ENCODE results near the gene IL1RAPL1. TPM values are rescaled to one million over a fixed set of nuclear protein-coding genes. Genes with fewer than 3 reads are reported as not detected.

The IL1RAPL1 gene
- total RNA-seq, 4 donors from 2014 or later, result 0.16 to 0.46 TPM; not detected in 2

DNA sequence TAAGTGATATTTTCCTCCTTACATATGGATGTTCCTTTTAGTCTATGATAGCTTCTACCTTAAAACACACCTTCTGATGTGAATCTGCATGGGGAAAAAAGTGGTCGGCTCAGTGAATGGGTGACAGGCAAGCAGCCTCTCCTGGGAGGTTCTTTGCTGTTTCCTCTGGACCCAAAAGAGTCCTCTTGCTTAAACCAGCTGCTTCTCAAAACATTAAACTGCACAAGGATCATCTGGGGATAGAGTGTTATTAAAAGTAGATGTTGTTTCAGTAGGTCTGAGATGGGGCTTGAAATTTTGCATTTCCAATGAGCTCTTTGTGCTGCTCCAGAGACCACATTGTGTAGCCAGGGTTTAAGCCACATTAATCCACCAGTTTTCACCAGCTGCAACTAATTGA lies 452.9 kb downstream of the IL1RAPL1 start:
- Histone ChIP-seq H3K9me3 (no peaks in the 10 kb centered on the region), H3K27me3 (no peaks in the 10 kb centered on the region), H3K4me1 (no peaks in the 10 kb centered on the region), H3K27ac (no peak overlapping the region), H3K36me3 (no peaks in the 10 kb centered on the region), H3K4me3 (no peak overlapping the region)
- in situ Hi-C loops (cut with MboI; ENCODE audit: low sequenced_read_pairs in 4 of 4), result no loop called here
- intact Hi-C loops (cut with DNase I; ENCODE audit: low total_unique reads), result no loop called here
- DNase-seq (no peak), ATAC-seq (no peak)
- no peak for TF ChIP-seq POLR2A (IDR thresholded peaks at IDR 0.05)
- TF ChIP-seq, protein P1, sequence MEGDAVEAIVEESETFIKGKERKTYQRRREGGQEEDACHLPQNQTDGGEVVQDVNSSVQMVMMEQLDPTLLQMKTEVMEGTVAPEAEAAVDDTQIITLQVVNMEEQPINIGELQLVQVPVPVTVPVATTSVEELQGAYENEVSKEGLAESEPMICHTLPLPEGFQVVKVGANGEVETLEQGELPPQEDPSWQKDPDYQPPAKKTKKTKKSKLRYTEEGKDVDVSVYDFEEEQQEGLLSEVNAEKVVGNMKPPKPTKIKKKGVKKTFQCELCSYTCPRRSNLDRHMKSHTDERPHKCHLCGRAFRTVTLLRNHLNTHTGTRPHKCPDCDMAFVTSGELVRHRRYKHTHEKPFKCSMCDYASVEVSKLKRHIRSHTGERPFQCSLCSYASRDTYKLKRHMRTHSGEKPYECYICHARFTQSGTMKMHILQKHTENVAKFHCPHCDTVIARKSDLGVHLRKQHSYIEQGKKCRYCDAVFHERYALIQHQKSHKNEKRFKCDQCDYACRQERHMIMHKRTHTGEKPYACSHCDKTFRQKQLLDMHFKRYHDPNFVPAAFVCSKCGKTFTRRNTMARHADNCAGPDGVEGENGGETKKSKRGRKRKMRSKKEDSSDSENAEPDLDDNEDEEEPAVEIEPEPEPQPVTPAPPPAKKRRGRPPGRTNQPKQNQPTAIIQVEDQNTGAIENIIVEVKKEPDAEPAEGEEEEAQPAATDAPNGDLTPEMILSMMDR (IDR thresholded peaks at IDR 0.05 in 4 of 5, conservative IDR thresholded peaks at IDR 0.05 in 1 of 5), result no peak

DNA sequence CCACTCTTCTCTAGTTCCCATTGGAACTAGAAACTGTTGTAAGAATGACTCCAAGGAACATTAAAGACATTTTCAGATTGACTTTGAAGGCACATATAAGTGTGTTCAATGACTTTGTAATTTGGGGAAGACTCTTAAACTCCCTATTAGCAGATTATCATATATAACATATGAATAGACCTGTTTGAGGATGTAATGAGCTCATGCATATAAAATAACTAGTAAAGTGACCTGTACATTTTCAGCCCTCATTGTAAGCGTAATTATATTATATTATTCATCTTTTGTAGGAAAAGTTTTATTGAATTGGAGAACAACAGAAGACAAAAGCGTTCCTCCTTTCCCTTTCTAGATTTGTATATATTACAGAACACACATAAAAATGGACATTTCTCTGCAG lies 455.1 kb downstream of the IL1RAPL1 start:
- Histone ChIP-seq H3K36me3 (no peaks in the 10 kb centered on the region), H3K4me3 (no peak overlapping the region), H3K27me3 (no peaks in the 10 kb centered on the region), H3K4me1 (no peaks in the 10 kb centered on the region), H3K27ac (no peak overlapping the region), H3K9me3 (no peaks in the 10 kb centered on the region)
- intact Hi-C loops (cut with DNase I; ENCODE audit: low total_unique reads), result no loop called here
- no peak for DNase-seq
- in situ Hi-C loops (cut with MboI; ENCODE audit: low sequenced_read_pairs in 4 of 4), result no loop called here
- ATAC-seq, result no peak
- TF ChIP-seq POLR2A (IDR thresholded peaks at IDR 0.05), result no peak
- TF ChIP-seq, protein P1 (IDR thresholded peaks at IDR 0.05 in 4 of 5, conservative IDR thresholded peaks at IDR 0.05 in 1 of 5), result no peak

DNA sequence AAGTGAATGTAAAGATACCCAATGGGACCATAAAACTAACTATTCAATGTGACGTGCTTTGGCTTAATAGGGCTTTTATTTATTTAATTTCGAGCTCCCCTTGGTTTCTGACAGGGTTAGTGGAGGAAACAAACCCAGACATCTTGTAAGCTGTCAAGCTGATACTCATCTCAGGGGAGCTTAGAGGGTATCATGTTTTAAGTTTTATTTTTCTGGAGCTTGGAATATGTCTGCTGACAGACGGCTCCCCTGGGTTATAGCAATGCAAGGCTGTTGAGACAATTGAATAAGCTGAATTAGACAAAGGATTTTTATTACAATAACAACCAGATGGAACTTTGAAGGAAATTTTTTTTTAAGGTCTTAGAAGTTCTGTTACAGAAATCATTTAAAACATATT lies 456.5 kb downstream of the IL1RAPL1 start:
- H3K27ac ChIP-seq, result no peak overlapping the region
- no peak for TF ChIP-seq POLR2A (IDR thresholded peaks at IDR 0.05)
- TF ChIP-seq, protein P1 (IDR thresholded peaks at IDR 0.05 in 4 of 5, conservative IDR thresholded peaks at IDR 0.05 in 1 of 5), result no peak
- no peaks in the 10 kb centered on the region for H3K4me1 ChIP-seq
- DNase-seq, result no peak
- H3K9me3 ChIP-seq, result no peaks in the 10 kb centered on the region
- no peak for ATAC-seq
- no peaks in the 10 kb centered on the region for H3K36me3 ChIP-seq
- no peaks in the 10 kb centered on the region for H3K27me3 ChIP-seq
- intact Hi-C loops (cut with DNase I; ENCODE audit: low total_unique reads) (no loop called here), in situ Hi-C loops (cut with MboI; ENCODE audit: low sequenced_read_pairs in 4 of 4) (no loop called here)
- no peak overlapping the region for H3K4me3 ChIP-seq

DNA sequence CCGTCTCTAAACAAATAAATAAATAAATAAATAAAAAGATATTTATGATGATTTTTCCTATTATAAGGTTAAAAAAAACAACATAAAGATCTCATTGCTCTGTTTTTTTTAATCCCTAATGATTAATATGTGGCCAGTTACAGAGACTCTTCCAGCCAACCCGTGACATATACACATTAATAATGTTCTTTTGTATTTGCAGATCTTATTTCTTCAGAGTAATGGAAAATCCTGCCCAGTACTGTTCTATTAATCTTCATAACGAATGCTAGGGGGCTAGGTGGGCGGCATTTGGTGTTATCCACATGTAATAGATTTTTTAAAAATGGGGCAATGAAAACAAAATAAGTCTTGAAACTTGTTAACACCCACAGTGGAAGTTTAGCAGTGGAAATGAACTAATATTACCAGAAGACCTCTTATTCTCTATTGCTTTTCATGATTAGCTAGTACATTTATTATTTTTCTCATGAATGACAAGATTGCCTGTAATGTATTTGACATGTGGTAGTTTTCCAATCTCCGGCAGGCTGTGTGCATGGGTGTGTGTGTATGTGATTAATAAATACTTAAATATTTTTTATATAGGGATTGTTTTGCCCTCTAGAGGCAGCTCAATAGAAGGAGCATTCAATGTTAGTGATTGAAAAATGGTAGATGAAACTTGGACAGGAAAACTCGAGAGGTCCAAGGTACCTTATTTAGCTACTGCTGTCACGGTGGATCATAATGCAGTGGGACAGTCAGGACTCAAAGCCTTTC lies 457.4 kb downstream of the IL1RAPL1 start:
- Histone ChIP-seq H3K27me3 (no peaks in the 10 kb centered on the region), H3K4me1 (no peaks in the 10 kb centered on the region), H3K4me3 (no peak overlapping the region), H3K36me3 (no peaks in the 10 kb centered on the region), H3K27ac (no peak overlapping the region), H3K9me3 (no peaks in the 10 kb centered on the region)
- intact Hi-C loops (cut with DNase I; ENCODE audit: low total_unique reads), result no loop called here
- in situ Hi-C loops (cut with MboI; ENCODE audit: low sequenced_read_pairs in 4 of 4), result no loop called here
- ATAC-seq (no peak), DNase-seq (no peak)
- no peak for TF ChIP-seq POLR2A (IDR thresholded peaks at IDR 0.05)
- TF ChIP-seq, protein P1 (IDR thresholded peaks at IDR 0.05 in 4 of 5, conservative IDR thresholded peaks at IDR 0.05 in 1 of 5), result no peak

DNA sequence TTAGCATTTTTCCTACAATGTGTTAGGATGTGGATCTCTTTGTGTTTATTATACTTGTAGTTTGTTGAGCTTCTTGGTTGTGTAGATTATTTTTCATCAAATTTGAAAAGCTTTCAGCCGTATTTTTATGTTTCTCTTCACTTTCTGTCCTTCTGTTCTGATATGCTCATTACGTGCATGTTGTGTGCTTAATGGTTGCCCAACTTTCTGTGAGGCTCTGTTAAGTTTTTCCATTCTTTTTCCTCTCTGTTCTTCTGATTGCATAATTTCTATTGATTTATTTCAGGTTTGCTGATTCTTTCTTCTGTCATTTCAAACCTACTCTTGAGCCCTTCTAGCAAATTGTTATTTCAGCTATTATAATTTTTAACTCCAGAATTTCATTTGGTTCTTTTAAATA lies 478.2 kb downstream of the IL1RAPL1 start:
- intact Hi-C loops (cut with DNase I; ENCODE audit: low total_unique reads) (no loop called here), in situ Hi-C loops (cut with MboI; ENCODE audit: low sequenced_read_pairs in 4 of 4) (no loop called here)
- no peak overlapping the region for H3K27ac ChIP-seq
- no peak for ATAC-seq
- H3K36me3 ChIP-seq, result no peaks in the 10 kb centered on the region
- no peak overlapping the region for H3K4me3 ChIP-seq
- H3K4me1 ChIP-seq, result no peaks in the 10 kb centered on the region
- no peak for TF ChIP-seq POLR2A (IDR thresholded peaks at IDR 0.05)
- TF ChIP-seq, protein P1 (IDR thresholded peaks at IDR 0.05 in 4 of 5, conservative IDR thresholded peaks at IDR 0.05 in 1 of 5), result no peak
- H3K9me3 ChIP-seq, result no peaks in the 10 kb centered on the region
- DNase-seq, result no peak
- H3K27me3 ChIP-seq, result no peaks in the 10 kb centered on the region

Measured in gastrocnemius medialis (tissue), 4 donors.